OCI-LY7 (cell line): ENCODE data around the gene TPD52L2. TPM values are rescaled to one million over a fixed set of nuclear protein-coding genes. Genes with fewer than 3 reads are reported as not detected.

ENCODE experiments used
- BruUV-seq: library from RNA; stranded (reverse); fragments of 400-500 nt; replicated peaks from 2 replicates; lab custom pipeline; 2021; lab: Mats Ljungman, UMichigan
- CTCF ChIA-PET: fragments of 300-600 bp; sonication (Branson Sonifier 250); formaldehyde crosslinking; loops from one replicate; lab custom pipeline; 2022; ENCODE audit warnings: antibody characterized with exemption; ENCODE audit not compliant: unreplicated experiment; lab: Charles Lee
- POLR2A ChIA-PET: fragments of 300-600 bp; sonication (Branson Sonifier 250); formaldehyde crosslinking; loops from one replicate; lab custom pipeline; 2022; ENCODE audit warnings: antibody characterized with exemption; lab: Charles Lee
- DNase-seq: peaks from one replicate; pipeline ENCODE4 v3.0.0-alpha.2; 2015; ENCODE audit warnings: low spot score
- H2AFZ ChIP-seq: fragments of 200-600 bp; sonication (generic), shearing (Covaris generic); 2 replicates; pipeline ENCODE4 v1.6.1; 2014; ENCODE audit warnings: mild to moderate bottlenecking, antibody characterized with exemption, low read length, moderate library complexity
- H3K27ac ChIP-seq: fragments of 200-600 bp; sonication (generic); 2 replicates; pipeline ENCODE4 v1.5.1; 2014; ENCODE audit warnings: mixed run types, low read depth, mild to moderate bottlenecking, moderate library complexity, low read length, inconsistent platforms; ENCODE audit not compliant: poor library complexity, severe bottlenecking
- H3K36me3 ChIP-seq: fragments of 200-600 bp; sonication (generic); 2 replicates; pipeline ENCODE4 v1.6.1; 2014; ENCODE audit warnings: mild to moderate bottlenecking, antibody characterized with exemption, low read length, moderate library complexity, mixed read lengths; ENCODE audit not compliant: insufficient read depth
- H3K4me1 ChIP-seq: fragments of 200-600 bp; sonication (generic); 2 replicates; pipeline ENCODE4 v1.5.1; 2014; ENCODE audit warnings: mild to moderate bottlenecking, low read length; ENCODE audit not compliant: insufficient read depth, poor library complexity, severe bottlenecking
- H3K4me2 ChIP-seq: fragments of 200-600 bp; sonication (generic); 2 replicates; pipeline ENCODE4 v1.6.1; 2014; ENCODE audit warnings: mild to moderate bottlenecking, low read length
- H3K4me3 ChIP-seq: fragments of 200-600 bp; sonication (generic); 2 replicates; pipeline ENCODE4 v1.5.1; 2014; ENCODE audit warnings: mild to moderate bottlenecking, low read depth, low read length; ENCODE audit not compliant: poor library complexity, severe bottlenecking
- H3K79me2 ChIP-seq: fragments of 200-600 bp; sonication (generic); 2 replicates; pipeline ENCODE4 v1.6.1; 2016; ENCODE audit warnings: low read depth, mild to moderate bottlenecking, low read length, moderate library complexity, mixed read lengths; ENCODE audit not compliant: insufficient read depth
- H3K9me2 ChIP-seq: fragments of 200-600 bp; sonication (generic); 2 replicates; pipeline ENCODE4 v1.6.1; 2016; ENCODE audit warnings: mild to moderate bottlenecking, low read length, mixed read lengths; ENCODE audit not compliant: insufficient read depth
- H3K9me3 ChIP-seq: fragments of 200-600 bp; sonication (generic); 2 replicates; pipeline ENCODE4 v1.6.1; 2014; ENCODE audit warnings: mild to moderate bottlenecking, mixed run types, low read length, mixed read lengths
- H4K20me1 ChIP-seq: fragments of 200-600 bp; sonication (generic); 2 replicates; pipeline ENCODE4 v1.6.1; 2014; ENCODE audit warnings: mild to moderate bottlenecking, antibody characterized with exemption, low read length, moderate library complexity, mixed read lengths; ENCODE audit not compliant: insufficient read depth
- CTCF ChIP-seq: fragments of 200-600 bp; sonication (generic); conservative IDR thresholded peaks from 2 replicates; pipeline ENCODE4 v1.5.1; 2014; ENCODE audit warnings: mild to moderate bottlenecking, antibody characterized with exemption, low read length, moderate library complexity, mixed read lengths
- EZH2phosphoT487 ChIP-seq: fragments of 200-600 bp; sonication (generic); IDR thresholded peaks from 2 replicates; pipeline ENCODE4 v1.6.1; 2018; ENCODE audit warnings: low read depth, borderline replicate concordance, mild to moderate bottlenecking, mixed run types, antibody characterized with exemption, low read length, moderate library complexity, mixed read lengths
- intact Hi-C: fragments of 100-400 bp; cut with micrococcal nuclease; formaldehyde crosslinking; loops from one replicate; pipeline ENCODE4 v1.10.0; 2022; ENCODE audit not compliant: unreplicated experiment
- total RNA-seq, 2 experiments: library from RNA; depleted of rRNA in 1 of 2; stranded (reverse); fragments of >200 nt in 1 of 2; shearing (Covaris generic) in 1 of 2; gene quantifications; 2 replicates each; pipeline ENCODE4 v1.2.3, GENCODE V29; 2014 to 2022

The TPD52L2 gene
- total RNA-seq, 2 experiments from 2014 or later: 27.2 to 51.0 TPM

- Histone ChIP-seq H2AFZ (no peak overlapping the region), H4K20me1 (no peaks in the 10 kb centered on the region), H3K36me3 (peaks cover 45% of the 10 kb centered on the region), H3K9me2 (no peaks in the 10 kb centered on the region), H3K4me1 (peaks cover 5% of the 10 kb centered on the region), H3K4me3 (no peak overlapping the region), H3K27ac (no peak overlapping the region), H3K79me2 (peaks cover 3% of the 10 kb centered on the region; the same call in 1 of the 2 replicates), H3K9me3 (peaks cover 16% of the 10 kb centered on the region; the same call in 1 of the 2 replicates), H3K4me2 (no peak overlapping the region)
- intact Hi-C loops: no loop called here
- BruUV-seq: no TSS peak
- POLR2A ChIA-PET: interaction anchor here (1.1 kb wide), 2 partner anchors 8 to 22 kb away, joined by 3 read pairs; no protein-coding TSS in a partner anchor
- CTCF ChIA-PET: no interaction called here
- DNase-seq: no peak
- no peak for TF ChIP-seq EZH2phosphoT487
- TF ChIP-seq CTCF: no peak
Observed at GRCh38 chr20:63919130-63919529, 54.1 kb downstream of the TPD52L2 start.

- POLR2A ChIA-PET: no interaction called here
- no TSS peak for BruUV-seq
- no peak overlapping the region for H2AFZ ChIP-seq
- peaks cover 35% of the 10 kb centered on the region for H3K36me3 ChIP-seq
- H3K9me3 ChIP-seq: peaks cover 16% of the 10 kb centered on the region; the same call in 1 of the 2 replicates
- H3K4me1 ChIP-seq: peaks cover 5% of the 10 kb centered on the region
- H3K79me2 ChIP-seq: no peaks in the 10 kb centered on the region; the same call in 1 of the 2 replicates
- TF ChIP-seq EZH2phosphoT487: no peak
- TF ChIP-seq CTCF: no peak
- no peak overlapping the region for H3K4me3 ChIP-seq
- DNase-seq: no peak
- intact Hi-C loops: no loop called here
- H3K27ac ChIP-seq: no peak overlapping the region
- H3K4me2 ChIP-seq: no peak overlapping the region
- CTCF ChIA-PET: no interaction called here
- no peaks in the 10 kb centered on the region for H4K20me1 ChIP-seq
- H3K9me2 ChIP-seq: no peaks in the 10 kb centered on the region
Observed at GRCh38 chr20:63920226-63920625, 55.2 kb downstream of the TPD52L2 start.

DNA sequence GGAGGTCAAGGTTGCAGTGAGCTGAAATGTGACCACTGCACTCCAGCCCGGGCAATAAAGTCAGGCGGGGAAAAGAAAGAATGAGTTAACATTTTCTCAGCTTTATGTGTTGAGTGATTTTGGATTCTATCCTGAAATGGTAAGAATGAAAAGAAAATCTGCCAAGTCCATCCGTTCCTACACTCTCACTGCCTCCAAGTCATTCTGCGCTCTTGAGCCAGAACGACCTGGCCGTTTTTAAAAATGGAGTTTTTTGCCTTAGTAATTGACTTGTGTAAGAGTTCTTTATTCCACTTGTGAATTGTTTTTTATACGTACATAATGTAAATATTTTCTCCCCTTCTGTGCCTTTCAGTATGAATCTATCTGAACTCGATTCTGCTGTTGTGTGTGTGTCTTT is 58.6 kb downstream of the TPD52L2 start:
- Histone ChIP-seq H3K36me3 (peaks cover 25% of the 10 kb centered on the region), H3K4me2 (no peak overlapping the region), H3K27ac (no peak overlapping the region), H4K20me1 (no peaks in the 10 kb centered on the region; the same call in 1 of the 2 replicates), H3K4me3 (no peak overlapping the region), H3K9me2 (no peaks in the 10 kb centered on the region), H3K9me3 (no peaks in the 10 kb centered on the region), H3K4me1 (no peaks in the 10 kb centered on the region), H3K79me2 (no peaks in the 10 kb centered on the region; the same call in 1 of the 2 replicates), H2AFZ (no peak overlapping the region)
- BruUV-seq: no TSS peak
- no peak for DNase-seq
- intact Hi-C loops: no loop called here
- ChIA-PET POLR2A (interaction anchor here (0.6 kb wide), 1 partner anchor 57 kb away, joined by 4 read pairs; no protein-coding TSS in a partner anchor), CTCF (no interaction called here)
- TF ChIP-seq EZH2phosphoT487: no peak
- no peak for TF ChIP-seq CTCF
